IPS DF 4.7 (cell line): Measurements from ENCODE around the gene STRBP.

Experiments used
- DNase-seq: peaks from one replicate; pipeline ENCODE4 v3.0.0-alpha.2; 2013; ENCODE audit warnings: low spot score; ENCODE audit errors: extremely low read depth

STRBP gene

DNA sequence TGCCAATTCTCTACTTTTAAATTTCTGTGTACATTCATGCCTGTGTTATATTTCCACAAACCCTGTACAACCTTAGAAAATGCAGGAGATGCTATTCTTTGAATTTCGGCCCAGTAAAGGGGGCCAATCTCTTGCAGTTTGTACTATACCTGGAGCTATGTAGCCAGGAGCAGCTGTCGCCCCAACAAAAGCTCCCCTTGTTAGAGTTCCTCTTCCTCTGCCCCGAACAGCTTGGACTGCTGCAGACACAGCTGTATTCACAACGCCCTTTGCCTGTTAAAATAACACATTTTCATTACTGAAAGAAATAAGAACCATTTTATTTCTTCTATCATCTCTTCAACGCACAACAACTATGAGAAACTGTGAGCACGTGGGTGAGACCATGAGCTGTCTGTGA lies 135.7 kb downstream of the STRBP start:
- DNase-seq = no peak

DNA sequence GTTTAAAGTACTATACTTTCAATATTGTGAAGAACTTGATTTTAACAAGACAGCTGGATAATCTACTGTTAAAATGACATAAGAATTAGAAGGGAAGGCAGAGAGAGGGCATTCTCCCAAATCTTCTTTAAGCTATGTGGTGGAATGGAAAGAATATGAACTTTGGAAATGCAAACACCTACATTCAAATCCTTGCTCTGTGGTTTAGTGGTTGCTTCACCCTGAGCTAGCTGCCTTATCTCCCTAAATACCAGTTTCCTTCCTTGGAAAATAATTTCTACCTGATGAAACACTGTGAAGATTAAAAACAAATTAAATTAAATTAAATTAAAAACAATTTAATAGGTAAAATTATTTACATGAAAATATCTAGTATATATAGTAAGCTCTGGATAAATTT lies 136.4 kb downstream of the STRBP start:
- no peak for DNase-seq

DNA sequence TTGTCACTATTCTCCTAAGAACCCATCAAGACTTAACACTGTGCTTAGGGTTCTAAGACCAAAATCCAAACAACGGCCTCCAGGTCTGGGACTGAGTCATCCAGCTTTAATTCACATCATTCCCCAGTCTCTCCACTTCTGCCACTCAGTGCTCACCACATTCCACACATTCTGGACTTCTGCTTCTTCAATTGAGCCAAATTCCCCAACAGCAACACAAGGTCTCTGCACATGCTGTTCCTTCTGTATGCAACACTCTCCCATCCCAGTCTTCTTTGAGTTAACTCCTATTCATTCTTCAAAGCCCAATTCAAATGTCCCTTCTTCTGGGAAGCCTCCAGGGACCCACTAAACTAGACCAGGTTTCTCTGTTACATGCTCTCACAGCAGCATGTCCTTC lies 137.1 kb downstream of the STRBP start:
- DNase-seq = no peak

DNA sequence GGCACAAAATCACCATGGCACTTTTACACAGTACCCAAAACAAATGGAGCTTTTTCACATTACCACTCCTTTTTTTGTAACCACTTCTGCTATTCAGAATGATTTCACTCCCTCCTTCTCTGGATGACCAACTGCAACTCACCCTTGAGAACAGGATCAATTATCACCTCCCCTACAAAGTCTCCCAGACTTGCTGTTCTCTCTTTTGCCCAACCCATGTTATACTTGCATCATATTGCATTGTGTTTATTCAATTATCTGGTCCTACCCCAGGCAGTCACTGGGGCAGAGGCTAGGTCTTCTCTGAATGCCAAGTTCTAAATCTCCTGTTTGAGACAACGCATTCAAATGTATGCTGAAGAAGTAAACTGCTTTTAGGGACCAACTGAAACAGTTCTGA lies 139.0 kb downstream of the STRBP start:
- DNase-seq = no peak

DNA sequence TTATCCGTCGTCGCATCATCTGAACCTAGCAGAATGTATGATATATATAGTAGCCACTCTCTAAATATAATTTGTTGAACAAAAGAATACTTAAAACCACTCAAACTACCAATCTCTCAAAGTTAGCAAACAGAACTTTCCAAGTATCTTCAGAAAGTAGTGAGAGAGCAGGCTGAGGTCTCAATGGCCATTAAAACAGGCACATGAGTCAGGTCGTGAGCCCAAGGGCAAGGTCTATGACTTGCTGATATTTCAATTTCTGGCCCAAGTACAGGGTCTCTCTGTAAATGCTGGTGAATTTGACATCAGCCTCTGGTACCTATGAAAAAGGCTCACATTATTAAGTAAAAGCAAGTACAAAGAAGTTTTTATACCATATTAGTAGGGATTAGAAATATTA lies 139.8 kb downstream of the STRBP start:
- DNase-seq = no peak

DNA sequence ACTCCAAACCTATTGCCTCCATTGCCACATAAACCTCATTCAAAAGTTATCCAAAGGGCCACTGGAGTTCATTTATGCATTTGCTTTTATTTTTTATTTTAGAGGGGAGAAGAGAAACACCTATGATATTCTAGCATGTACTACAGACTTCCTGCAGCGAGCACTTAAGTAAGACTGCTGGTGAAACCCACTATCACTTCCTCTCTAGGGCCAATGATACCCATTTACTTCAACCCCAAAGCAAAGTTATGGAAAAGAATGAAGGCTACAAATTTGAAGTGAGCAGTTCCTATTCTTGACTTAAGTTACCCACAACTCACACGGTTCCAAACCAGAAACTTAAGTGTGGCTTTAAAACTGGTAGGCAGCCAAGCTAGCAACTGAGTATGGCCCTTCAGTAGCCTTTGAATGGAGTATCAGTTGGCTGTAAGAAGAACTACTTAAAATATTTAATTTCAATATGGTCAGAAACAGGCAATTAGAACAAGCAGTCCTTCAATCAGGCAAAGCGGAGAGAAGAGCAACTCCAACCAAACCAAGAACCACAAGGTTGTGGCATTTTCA lies 140.8 kb downstream of the STRBP start:
- DNase-seq = no peak

DNA sequence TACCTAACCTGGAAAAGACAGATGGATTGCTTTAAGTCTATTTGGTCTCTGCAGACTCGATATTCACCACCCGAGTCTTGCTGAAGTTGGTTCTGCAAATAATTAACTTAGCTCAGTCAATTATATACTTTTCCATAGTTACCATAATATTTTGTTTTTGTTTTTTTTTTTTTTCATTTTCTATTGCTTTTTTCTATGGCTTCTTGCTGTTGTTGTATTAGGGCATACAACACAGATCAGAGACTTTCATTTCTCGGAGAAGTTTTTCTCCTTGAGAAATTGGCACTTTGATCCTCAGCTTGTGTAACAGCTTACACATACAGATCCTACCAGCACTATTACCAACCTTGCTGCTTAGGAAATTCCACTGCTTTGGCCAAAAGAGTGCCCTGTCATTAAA lies 146.9 kb downstream of the STRBP start:
- DNase-seq = no peak

DNA sequence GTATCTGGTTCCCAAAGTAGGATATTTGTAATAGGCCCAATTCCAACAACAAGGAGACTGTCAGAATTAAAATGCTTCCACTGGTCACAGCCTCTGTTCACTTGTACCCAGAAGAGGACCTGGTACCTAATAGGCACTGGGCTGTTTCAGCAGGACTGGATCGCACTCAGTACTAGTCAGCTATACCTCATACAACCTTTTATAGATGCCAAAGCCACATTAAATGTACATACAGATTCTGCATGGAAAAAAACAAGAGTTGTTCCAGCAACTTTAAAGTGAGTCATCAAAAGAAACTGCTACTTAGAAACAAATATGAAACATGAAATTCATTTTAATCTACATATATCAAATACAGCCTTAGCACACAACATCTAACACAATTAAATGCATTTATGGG lies 147.4 kb downstream of the STRBP start:
- no peak for DNase-seq

DNA sequence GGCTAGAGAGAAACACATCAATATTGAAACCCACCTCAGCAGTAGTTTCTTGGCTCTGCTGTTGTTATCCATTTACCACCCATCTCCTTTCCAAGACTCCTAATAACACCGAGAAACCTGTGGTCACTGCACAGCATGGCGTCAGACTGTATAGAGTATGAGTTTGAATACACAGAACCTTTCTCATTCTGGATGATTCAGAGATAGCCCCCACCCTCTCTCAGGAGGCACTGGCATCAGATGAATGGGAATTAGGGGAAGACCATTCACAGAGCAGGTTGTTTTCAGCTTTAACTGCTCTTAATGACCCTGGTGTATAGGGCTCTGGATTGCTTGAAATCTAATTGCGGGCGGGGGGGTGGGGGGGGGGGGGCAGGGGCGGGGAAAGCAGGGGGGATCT lies 148.3 kb downstream of the STRBP start:
- no peak for DNase-seq

DNA sequence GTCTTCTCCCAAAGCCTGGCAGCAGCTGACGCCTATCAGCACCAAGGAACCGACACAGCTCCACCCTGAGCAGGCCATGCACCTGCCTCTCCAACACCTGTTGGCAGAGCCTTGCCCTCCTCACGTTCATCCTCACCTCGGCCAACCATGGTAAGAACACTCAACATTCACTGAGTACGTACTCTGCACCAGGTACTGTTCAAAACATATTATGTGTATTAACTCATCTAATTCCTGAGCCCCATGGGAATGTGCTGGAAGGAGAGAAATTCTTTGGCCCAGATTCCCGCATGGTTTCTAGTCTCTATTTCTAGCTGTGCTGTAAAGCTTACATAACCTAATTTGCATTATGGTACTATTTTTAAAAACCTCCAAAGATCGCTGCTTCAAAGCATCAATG lies 148.8 kb downstream of the STRBP start:
- DNase-seq = no peak

DNA sequence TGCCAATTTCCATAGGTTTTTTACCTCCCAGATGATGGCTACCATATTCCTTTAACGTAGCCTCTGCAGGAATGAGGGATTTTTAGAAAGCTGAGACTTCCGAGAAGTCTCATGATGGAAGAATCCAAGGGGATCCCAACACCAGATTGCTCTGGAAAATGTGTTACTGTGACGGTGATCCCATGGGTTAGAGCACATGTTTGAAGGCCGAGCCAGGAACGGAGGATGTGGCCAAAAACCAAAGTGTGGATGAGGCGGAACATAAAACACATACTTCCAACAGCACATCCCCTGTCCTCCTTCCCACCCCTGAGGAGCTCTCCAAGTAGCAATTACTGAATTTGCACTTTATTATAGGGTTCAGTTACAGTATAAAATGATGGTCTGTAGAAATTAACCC lies 152.3 kb downstream of the STRBP start:
- no peak for DNase-seq

DNA sequence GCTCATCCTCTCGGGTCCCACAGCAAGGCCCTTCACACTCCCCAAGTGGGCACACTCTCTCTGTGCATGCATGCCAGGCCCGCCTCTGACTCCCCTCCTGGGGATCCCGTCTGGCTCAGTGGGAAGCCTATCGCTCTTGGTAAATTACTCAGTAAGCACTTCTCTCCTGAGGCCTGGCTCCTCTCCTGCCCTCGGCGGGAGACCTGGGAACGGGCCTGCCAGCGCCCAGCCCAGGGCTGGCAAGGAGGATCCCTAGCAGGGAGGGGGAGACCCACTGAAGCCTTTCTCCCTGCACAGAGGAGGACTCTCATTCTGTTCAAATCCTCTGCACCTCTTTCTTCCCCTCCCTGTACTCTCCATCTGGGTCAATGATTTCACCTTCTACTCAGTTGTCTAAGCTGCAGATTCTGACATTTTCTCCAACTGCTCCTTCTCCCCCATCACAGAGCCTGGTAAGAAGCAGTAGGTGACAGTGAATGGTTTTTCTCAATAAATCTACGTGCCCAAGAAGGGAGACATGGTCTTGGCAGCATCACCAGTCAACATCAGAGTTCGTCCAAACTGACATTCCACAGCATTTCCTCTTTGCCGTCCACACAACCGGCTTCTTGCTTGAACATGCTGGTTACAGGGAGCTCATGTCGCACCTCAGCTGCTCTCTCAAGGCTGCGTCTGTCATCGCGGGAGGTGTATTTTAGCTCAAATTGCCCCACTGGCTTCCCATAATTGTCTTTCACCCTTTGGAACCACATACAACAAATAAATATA lies 153.1 kb downstream of the STRBP start:
- no peak for DNase-seq

DNA sequence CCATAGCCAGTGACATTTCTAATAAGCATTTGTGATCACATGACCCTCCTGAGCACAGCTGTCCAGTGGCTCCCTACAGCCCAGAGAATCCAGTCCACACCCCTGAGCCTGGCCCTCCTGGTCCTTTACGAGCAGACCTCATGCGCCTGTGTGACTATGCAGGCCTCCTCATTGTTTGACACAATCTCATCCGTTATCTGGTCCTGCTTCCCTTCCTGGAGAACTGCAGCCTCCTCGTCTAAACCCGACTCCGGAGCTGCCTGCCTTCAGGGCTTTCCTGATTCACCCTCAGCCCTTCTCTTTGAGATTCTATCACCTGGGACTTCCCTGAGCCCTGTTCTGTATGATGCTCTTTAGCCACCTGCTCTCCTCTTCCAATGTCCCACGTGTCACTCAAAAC lies 155.2 kb downstream of the STRBP start:
- no peak for DNase-seq

DNA sequence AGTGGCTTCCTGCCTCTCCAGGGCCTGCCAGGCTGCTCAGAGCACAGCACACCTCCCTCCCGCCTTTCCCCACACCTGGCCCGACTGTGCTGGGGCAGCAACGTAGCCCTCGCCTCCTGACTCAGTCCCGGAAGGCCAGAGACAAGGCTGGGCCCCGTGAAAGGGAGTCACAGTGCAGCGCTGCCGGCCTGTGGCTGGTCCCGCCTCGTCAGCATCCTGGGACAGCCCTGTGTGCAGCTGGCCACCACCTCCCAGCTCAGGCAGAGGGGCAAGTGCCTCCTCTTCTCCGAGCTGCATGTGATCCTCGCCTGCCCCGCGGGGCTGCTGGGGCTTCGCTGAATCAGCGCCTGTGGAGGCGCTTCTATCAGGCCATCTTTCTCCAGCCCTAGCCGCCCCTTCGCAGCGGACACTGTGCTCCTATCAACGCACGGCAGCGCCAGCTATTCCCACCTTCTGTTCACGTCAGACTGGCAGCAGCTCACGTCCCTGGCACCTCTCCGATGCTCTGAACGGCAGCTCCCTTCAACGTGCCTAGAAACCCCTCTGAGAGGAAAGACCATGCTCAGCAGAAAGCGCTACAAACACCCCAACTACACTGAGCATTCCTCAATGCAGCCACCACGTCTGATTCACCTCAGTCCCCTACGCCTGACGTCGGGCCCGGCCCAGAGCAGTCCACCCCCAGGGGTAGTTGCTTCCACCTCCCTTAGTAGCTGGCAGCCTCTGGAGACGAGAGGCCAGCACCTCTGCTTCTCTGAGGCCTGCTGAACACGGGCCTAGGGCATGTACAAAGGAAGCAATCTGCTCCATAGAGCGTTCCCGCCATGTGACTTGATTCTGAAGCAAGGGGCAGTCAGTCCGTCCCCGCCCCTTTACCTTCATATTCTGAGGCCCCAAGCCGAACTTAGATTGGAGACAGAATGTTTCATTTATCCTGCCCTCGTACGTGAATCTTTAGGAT lies 156.1 kb downstream of the STRBP start:
- DNase-seq = no peak

DNA sequence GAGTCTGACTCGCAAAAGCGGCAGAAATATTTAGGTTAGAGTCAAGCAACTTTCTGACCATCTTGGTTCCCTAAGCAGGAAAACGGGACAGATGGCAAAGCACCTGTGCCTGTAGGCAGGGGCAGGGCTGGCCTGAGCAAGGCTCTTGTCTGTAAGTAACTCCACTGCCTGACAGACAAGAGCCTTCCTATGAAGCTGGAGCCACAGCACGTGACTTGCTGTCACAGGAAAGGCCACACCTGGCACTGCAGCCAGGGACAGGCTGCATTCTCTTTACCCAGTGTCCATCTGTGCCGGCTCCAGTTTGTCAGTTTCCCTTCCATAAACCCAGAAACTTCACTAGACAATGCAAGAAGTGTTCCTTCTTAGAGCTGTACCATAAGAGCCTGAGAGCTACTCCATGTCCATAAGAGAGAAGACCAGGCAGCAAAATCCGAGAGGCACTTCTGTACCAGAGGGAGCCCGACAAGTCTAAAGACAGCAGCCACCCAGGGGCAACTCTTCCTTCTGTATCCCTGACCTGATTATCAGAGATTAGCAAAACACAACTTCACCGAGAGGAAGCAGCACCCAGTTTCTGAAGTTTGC lies 156.9 kb downstream of the STRBP start:
- DNase-seq = no peak

DNA sequence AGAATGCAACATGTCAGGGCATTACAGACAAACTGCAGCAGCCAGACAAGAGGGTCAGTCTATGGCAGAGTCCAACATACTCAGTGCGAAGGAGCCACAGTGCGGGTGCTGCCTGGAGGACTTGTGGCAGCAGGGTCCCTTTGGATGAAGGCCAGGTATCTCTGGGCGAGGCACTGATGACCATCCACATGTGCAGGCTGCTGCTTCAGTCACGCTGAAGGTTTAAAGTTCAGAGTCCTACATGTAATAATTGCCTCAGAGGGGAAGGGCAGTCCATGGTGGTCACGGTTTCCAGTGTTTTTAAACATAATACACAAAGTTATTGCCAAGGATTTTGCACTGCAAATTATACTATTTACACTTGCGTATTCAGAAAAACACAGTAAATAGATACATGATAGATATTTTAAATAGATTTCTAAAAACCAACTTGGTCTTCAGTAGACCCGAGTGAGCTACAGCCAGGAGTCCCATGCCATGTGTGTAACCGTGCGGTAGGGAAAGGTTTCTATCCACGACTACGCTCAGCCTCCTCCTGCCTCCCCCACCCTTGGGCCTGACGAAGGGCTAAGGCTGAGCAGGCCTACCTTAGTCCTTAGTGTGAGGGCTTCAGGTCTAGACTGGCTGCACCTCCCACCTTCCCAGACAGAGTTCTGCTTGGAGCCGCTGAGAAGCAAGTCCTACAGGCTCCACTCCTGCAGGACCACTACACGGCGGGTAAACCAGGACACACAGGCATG lies 158.7 kb downstream of the STRBP start:
- DNase-seq = no peak

DNA sequence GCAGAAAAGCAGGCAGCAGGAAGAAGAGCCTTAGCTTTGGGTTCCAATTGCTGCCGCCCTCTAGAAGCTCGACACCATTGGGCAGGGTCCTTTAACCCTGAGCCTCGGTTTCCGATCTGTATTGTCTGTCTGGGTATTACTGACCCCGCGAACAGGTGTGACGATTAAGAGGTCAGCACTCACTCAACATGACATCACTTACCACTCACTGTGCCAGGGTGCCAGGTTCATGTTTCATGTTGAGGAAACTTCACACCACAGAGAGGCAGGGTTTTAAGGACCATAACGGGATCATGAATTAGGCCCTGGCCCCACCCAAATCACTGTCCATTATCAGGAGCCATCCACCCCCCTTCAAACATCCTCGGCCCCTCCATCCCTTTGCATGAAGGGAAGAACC lies 159.4 kb downstream of the STRBP start:
- DNase-seq = no peak

DNA sequence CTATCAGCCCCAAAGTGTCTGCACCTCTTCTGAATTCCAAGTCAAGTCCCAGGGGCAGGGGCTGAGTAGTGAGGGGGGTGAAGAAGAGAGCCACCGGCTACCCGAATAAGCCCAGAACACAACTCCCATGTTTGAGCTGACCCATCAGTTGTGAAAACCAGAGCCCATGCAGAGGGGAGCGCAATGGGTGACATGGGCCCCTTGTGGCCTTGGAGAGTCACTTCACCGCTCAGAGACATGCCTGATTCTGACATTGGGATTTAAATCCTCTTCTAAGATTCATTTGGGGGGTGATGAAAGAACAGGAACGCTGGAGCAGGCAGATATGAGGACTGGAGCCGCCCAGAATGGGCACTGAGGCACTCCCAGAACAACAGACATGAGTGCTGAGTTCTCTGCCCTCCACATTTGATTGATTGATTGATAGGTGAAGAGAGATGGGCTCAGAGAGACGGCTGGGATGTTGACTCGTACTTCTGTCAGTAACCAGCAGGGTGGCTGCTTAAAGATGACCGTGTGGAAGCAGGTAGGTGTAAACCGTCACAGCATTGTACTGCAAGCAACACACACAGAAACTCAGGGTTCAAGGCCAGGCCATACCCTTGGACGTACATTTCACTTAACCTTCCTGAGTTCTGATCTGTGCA lies 160.6 kb downstream of the STRBP start:
- DNase-seq = no peak

DNA sequence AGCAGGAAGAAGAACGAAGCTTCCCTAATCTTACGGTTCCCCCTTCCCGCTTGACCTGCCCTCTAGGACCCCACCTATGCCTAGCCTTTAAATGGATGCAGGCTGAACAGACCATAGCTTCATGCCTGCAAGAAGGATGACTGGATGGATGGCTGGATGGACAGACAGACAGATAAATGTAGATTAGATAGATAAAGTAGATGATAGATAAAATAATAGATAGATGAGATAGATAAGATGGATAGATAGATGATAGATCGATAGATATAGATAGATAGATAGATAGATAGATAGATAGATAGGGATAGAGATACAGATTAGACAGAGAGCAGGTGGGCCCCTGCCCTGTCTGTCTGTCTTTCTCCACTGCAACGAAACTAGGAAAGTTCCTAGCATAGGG lies 162.9 kb downstream of the STRBP start:
- DNase-seq = no peak

DNA sequence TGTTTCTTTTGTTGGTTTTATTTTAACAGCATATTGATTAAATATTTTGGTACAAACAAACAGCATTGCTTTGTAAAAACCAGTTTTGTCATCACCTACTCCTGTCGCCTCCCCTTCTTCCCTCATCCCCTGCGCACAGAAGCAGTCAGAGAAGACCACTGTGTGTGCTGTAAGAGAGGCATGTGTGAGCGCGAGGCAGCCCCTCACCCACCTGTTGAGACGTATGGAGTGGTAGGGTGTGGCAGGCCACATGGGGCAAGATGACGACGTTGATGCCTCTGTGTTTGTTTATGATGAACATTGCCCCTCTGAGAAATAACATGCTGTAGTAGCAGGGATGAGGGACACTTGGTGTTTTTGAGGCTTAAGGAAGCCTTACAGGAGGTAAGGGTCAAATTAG lies 163.6 kb downstream of the STRBP start:
- DNase-seq = no peak
